Hepatocyte (in vitro differentiated cells): ENCODE results near the gene SLC16A3. TPM values are rescaled to one million over a fixed set of nuclear protein-coding genes. Genes with fewer than 3 reads are reported as not detected.
A peak's percentile ranks its signal among the peaks of the same experiment; 100 is the strongest.

Source experiments
- DNase-seq: peaks from one replicate; pipeline ENCODE4 v3.0.0-alpha.2; 2016; ENCODE audit warnings: low spot score
- H2AFZ ChIP-seq: fragments of 200-600 bp; sonication (generic); 2 replicates; pipeline ENCODE4 v1.6.0; 2016; ENCODE audit warnings: antibody characterized with exemption, mild to moderate bottlenecking
- H3K27ac ChIP-seq: fragments of 200-600 bp; sonication (generic); 2 replicates; pipeline ENCODE4 v1.5.1; 2016; ENCODE audit warnings: mild to moderate bottlenecking
- H3K27me3 ChIP-seq: fragments of 200-600 bp; sonication (generic); 2 replicates; pipeline ENCODE4 v1.6.1; 2016
- H3K36me3 ChIP-seq: fragments of 200-600 bp; sonication (generic); replicated peaks from 2 replicates; pipeline ENCODE4 v1.5.1; 2016; ENCODE audit warnings: low read depth; ENCODE audit not compliant: insufficient read depth
- H3K4me1 ChIP-seq: fragments of 200-600 bp; sonication (generic); 2 replicates; pipeline ENCODE4 v1.5.1; 2016; ENCODE audit warnings: mild to moderate bottlenecking, moderate library complexity; ENCODE audit not compliant: insufficient read depth
- H3K4me2 ChIP-seq: fragments of 200-600 bp; sonication (generic); 2 replicates; pipeline ENCODE4 v1.6.0; 2016
- H3K4me3 ChIP-seq: fragments of 200-600 bp; sonication (generic); 2 replicates; pipeline ENCODE4 v1.5.1; 2016; ENCODE audit warnings: mild to moderate bottlenecking
- H3K79me2 ChIP-seq: fragments of 200-600 bp; sonication (generic); 2 replicates; pipeline ENCODE4 v1.6.0; 2017; ENCODE audit warnings: mild to moderate bottlenecking
- H3K9me2 ChIP-seq: fragments of 200-600 bp; sonication (generic); replicated peaks from 2 replicates; pipeline ENCODE4 v1.6.0; 2017; ENCODE audit warnings: mild to moderate bottlenecking; ENCODE audit not compliant: insufficient read depth
- H3K9me3 ChIP-seq: fragments of 200-600 bp; sonication (generic); 2 replicates; pipeline ENCODE4 v1.5.1; 2016; ENCODE audit warnings: low read depth, mild to moderate bottlenecking
- H4K20me1 ChIP-seq: fragments of 200-600 bp; sonication (generic); 2 replicates; pipeline ENCODE4 v1.6.0; 2016; ENCODE audit warnings: mild to moderate bottlenecking; ENCODE audit not compliant: insufficient read depth, poor library complexity, severe bottlenecking
- EZH2 ChIP-seq: fragments of 200-600 bp; sonication (generic); IDR thresholded peaks from 2 replicates; pipeline ENCODE4 v1.6.1; 2016; ENCODE audit warnings: antibody characterized with exemption, mild to moderate bottlenecking, borderline replicate concordance
- EZH2phosphoT487 ChIP-seq: fragments of 200-600 bp; sonication (generic); IDR thresholded peaks from one replicate; pipeline ENCODE4 v1.6.1; 2018; ENCODE audit warnings: antibody characterized with exemption, mild to moderate bottlenecking, low read depth, moderate library complexity; ENCODE audit not compliant: unreplicated experiment, severe bottlenecking
- WGBS: methylation state at CpG from one replicate; pipeline ENCODE4 v1.1.6; 2016; ENCODE audit warnings: low lambda C conversion rate; ENCODE audit errors: missing lambda C conversion rate; 5-methylcytosine and 5-hydroxymethylcytosine counted together
- polyA plus RNA-seq: library from polyadenylated mRNA; unstranded; fragments of >200 nt; fragmentation: Nextera tagmentation; extraction: Ambion mirVana; gene quantifications from 2 replicates; pipeline ENCODE4 v1.2.1, GENCODE V29; 2016
- total RNA-seq: library from RNA; depleted of rRNA; stranded (reverse); fragments of >200 nt; gene quantifications from 2 replicates; pipeline ENCODE4 v1.2.3, GENCODE V29; 2014
- TF ChIP-seq, protein P1 (sequence below): fragments of 200-600 bp; sonication (generic); IDR thresholded peaks from 2 replicates; pipeline ENCODE4 v1.5.1; 2016; ENCODE audit warnings: antibody characterized with exemption, mild to moderate bottlenecking; ENCODE audit not compliant: poor library complexity

SLC16A3 gene
- total and polyA plus RNA-seq, 2 experiments from 2014 or later = 125 to 290 TPM

DNA sequence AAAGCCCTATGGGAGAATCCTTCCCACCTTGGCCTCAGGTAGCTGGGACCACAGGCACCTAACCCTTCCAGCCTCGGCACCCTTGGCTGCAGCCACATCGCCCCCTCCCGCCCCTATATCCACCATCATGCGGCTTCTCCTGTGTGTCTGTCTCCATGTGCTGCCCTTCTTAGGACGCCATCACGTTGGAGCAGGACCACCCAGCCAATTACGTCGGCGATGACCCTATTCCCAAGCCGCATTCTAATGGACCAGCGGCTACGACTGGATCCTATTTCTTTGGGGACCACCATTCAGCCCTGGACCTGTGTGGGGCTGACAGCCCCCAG is 12.9 kb upstream of the SLC16A3 start:
- Histone ChIP-seq H4K20me1 (no peaks in the 10 kb centered on the region), H3K9me3 (no peaks in the 10 kb centered on the region), H3K4me1 (peaks cover 7% of the 10 kb centered on the region), H3K27me3 (no peaks in the 10 kb centered on the region), H3K9me2 (no peaks in the 10 kb centered on the region), H3K4me2 (no peak overlapping the region), H3K27ac (no peak overlapping the region), H3K36me3 (no peaks in the 10 kb centered on the region), H3K4me3 (no peak overlapping the region), H2AFZ (no peak overlapping the region), H3K79me2 (peaks cover 8% of the 10 kb centered on the region)
- TF ChIP-seq EZH2phosphoT487 = no peak
- no peak for TF ChIP-seq EZH2
- TF ChIP-seq, protein P1, sequence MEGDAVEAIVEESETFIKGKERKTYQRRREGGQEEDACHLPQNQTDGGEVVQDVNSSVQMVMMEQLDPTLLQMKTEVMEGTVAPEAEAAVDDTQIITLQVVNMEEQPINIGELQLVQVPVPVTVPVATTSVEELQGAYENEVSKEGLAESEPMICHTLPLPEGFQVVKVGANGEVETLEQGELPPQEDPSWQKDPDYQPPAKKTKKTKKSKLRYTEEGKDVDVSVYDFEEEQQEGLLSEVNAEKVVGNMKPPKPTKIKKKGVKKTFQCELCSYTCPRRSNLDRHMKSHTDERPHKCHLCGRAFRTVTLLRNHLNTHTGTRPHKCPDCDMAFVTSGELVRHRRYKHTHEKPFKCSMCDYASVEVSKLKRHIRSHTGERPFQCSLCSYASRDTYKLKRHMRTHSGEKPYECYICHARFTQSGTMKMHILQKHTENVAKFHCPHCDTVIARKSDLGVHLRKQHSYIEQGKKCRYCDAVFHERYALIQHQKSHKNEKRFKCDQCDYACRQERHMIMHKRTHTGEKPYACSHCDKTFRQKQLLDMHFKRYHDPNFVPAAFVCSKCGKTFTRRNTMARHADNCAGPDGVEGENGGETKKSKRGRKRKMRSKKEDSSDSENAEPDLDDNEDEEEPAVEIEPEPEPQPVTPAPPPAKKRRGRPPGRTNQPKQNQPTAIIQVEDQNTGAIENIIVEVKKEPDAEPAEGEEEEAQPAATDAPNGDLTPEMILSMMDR = no peak
- 94% methylated on average over 12 of the region's 12 CpGs for WGBS
- no peak for DNase-seq

DNA sequence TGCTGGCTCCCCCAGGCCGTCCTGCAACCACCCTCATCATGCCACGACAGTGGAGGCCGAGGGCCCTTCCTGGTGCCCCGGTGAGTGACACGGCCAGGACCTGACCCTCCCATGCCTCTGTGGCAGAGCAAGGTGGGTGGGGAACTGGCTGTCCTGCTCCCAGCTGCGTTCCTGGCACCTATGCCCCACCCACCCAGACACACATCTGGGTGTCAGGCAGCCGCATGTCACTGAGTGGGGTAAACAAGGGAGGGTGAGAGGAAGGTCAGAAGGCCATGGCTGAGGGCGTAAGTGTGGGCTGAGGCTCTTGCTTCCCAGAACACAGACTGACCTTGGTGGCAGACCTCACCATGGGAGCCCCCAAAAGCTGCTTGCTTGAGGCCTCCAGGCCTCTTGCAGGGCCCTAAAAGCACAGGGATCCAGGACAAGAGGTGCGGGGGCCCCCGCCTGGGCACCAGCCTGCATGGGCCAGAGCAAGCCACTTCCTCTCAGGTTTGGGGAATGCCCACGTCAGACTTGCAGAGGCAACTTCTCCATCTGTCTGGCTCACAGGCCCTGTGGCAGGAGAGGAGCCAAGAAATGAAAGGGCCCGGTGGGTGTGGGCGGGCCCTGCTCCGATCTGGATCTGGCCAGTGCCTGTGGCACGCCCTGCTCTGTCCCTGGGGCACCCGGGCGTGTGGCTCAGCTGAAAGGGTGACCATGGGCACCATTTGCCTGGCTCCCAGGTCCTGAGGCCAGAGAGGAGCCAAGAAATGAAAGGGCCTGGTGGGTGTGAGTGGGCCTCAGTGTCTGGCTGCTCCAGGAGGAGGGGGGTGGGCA is 12.3 kb upstream of the SLC16A3 start:
- H3K36me3 ChIP-seq = no peaks in the 10 kb centered on the region

DNA sequence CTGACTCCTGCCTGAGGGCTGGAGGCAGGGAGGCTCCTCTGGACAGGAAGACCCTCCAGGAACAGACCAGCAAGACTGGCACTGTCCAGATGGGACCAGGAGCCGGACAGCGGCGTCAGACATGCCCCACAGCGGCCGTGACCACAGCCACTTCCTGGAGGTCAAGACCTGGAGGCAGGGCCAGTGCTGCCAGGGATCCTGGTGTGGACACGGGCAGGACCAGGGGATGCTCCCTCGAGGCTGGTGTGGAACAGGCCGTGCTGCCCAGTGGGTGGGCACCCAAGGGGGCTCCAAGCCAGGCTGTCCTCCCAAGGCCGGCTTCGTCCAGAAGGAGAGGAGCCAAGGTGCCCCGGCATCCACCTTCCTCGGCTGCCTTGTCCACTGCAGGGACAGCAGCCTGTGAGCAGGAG is 11.7 kb upstream of the SLC16A3 start:
- Histone ChIP-seq H3K27ac (peak overlapping the region; percentile 67), H3K4me1 (peaks cover under 1% of the 10 kb centered on the region), H3K36me3 (no peaks in the 10 kb centered on the region), H3K79me2 (no peaks in the 10 kb centered on the region), H3K9me3 (no peaks in the 10 kb centered on the region), H2AFZ (no peak overlapping the region), H3K9me2 (no peaks in the 10 kb centered on the region), H3K4me3 (no peak overlapping the region), H4K20me1 (no peaks in the 10 kb centered on the region), H3K4me2 (no peak overlapping the region), H3K27me3 (no peaks in the 10 kb centered on the region)
- 86% methylated on average over 12 of the region's 12 CpGs for WGBS
- TF ChIP-seq, protein P1 = no peak
- TF ChIP-seq EZH2phosphoT487 (no peak), EZH2 (no peak)
- DNase-seq = peak; percentile 6

More for the DNA sequence above, 12.3 kb upstream of the SLC16A3 start:
- Histone ChIP-seq H3K79me2 (peaks cover 5% of the 10 kb centered on the region), H3K9me2 (no peaks in the 10 kb centered on the region), H3K4me3 (no peak overlapping the region), H2AFZ (no peak overlapping the region), H3K27ac (peak overlapping the region; percentile 67), H4K20me1 (no peaks in the 10 kb centered on the region), H3K4me1 (peaks cover 6% of the 10 kb centered on the region), H3K4me2 (no peak overlapping the region), H3K27me3 (no peaks in the 10 kb centered on the region), H3K9me3 (no peaks in the 10 kb centered on the region)
- WGBS = 78% methylated on average over 17 of the region's 17 CpGs
- TF ChIP-seq, protein P1 = no peak
- TF ChIP-seq EZH2phosphoT487 = no peak
- no peak for TF ChIP-seq EZH2
- DNase-seq = peak; percentile 17
